Suprapubic skin (tissue), 3 donors: Measurements from ENCODE around the gene PCSK5.

ENCODE experiments used
- POLR2A ChIP-seq, 2 donors: fragments of 450-650 bp; IDR thresholded peaks; one replicate each; pipeline ENCODE4 v1.6.1; 2017; ENCODE audit warnings: antibody characterized with exemption in 2 of 2, mild to moderate bottlenecking in 2 of 2, moderate library complexity in 2 of 2
- TF ChIP-seq, protein P1 (sequence below), 2 donors: fragments of 200-600 bp in 1 of 2; fragments of 450-650 bp in 1 of 2; sonication (generic) in 1 of 2; IDR thresholded peaks; one replicate each; pipeline ENCODE4 v1.5.1; 2016 to 2019; ENCODE audit warnings: antibody characterized with exemption in 2 of 2, mild to moderate bottlenecking in 1 of 2, moderate library complexity in 1 of 2

DNA sequence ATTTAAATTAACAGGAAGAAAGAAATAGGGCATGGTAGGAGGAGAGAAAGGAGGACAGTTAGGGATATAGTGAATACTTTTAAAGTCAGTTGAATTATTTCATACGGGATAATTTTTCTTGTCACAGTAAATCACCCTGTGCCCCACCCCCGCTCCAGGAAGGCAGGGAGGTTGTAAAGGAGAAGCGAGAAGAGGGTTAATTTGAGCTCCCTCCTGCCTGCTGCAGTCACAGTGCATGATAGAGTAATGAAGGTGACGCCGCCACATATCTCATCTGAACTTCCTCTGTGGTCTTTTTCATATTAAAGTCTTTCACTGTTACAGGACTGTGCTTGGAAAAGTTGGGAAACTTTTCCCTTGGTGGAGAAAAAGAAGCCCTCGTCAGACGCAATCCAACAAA lies 896 bp upstream of the PCSK5 start:
- TF ChIP-seq, protein P1, sequence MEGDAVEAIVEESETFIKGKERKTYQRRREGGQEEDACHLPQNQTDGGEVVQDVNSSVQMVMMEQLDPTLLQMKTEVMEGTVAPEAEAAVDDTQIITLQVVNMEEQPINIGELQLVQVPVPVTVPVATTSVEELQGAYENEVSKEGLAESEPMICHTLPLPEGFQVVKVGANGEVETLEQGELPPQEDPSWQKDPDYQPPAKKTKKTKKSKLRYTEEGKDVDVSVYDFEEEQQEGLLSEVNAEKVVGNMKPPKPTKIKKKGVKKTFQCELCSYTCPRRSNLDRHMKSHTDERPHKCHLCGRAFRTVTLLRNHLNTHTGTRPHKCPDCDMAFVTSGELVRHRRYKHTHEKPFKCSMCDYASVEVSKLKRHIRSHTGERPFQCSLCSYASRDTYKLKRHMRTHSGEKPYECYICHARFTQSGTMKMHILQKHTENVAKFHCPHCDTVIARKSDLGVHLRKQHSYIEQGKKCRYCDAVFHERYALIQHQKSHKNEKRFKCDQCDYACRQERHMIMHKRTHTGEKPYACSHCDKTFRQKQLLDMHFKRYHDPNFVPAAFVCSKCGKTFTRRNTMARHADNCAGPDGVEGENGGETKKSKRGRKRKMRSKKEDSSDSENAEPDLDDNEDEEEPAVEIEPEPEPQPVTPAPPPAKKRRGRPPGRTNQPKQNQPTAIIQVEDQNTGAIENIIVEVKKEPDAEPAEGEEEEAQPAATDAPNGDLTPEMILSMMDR (IDR thresholded peaks at IDR 0.05): no peak
- TF ChIP-seq POLR2A (IDR thresholded peaks at IDR 0.05): no peak
